Fibroblast of pulmonary artery (primary cell): ENCODE results near the gene ARFGAP3.

Source experiments
- DNase-seq: peaks from one replicate; pipeline ENCODE4 v3.0.0-alpha.2; 2010; ENCODE audit warnings: low read depth
- H3K4me3 ChIP-seq: replicated peaks from 2 replicates; pipeline ENCODE4 v1.5.1; 2011; ENCODE audit warnings: low read depth, mild to moderate bottlenecking, control low read depth, low read length, moderate library complexity
- TF ChIP-seq, protein P1 (sequence below): IDR thresholded peaks from 2 replicates; pipeline ENCODE4 v1.5.1; 2011; ENCODE audit warnings: mild to moderate bottlenecking, control low read depth, low read length, inconsistent platforms; ENCODE audit errors: missing control alignments

Gene ARFGAP3

GRCh38 chr22:42842658-42843370, 14.3 kb downstream of the ARFGAP3 start:
- no peak overlapping the region for H3K4me3 ChIP-seq
- TF ChIP-seq, protein P1, sequence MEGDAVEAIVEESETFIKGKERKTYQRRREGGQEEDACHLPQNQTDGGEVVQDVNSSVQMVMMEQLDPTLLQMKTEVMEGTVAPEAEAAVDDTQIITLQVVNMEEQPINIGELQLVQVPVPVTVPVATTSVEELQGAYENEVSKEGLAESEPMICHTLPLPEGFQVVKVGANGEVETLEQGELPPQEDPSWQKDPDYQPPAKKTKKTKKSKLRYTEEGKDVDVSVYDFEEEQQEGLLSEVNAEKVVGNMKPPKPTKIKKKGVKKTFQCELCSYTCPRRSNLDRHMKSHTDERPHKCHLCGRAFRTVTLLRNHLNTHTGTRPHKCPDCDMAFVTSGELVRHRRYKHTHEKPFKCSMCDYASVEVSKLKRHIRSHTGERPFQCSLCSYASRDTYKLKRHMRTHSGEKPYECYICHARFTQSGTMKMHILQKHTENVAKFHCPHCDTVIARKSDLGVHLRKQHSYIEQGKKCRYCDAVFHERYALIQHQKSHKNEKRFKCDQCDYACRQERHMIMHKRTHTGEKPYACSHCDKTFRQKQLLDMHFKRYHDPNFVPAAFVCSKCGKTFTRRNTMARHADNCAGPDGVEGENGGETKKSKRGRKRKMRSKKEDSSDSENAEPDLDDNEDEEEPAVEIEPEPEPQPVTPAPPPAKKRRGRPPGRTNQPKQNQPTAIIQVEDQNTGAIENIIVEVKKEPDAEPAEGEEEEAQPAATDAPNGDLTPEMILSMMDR, result no peak
- no peak for DNase-seq

- TF ChIP-seq, protein P1, result no peak
- H3K4me3 ChIP-seq, result no peak overlapping the region
- DNase-seq, result no peak
Observed at GRCh38 chr22:42841444-42841843, 15.6 kb downstream of the ARFGAP3 start.

DNA sequence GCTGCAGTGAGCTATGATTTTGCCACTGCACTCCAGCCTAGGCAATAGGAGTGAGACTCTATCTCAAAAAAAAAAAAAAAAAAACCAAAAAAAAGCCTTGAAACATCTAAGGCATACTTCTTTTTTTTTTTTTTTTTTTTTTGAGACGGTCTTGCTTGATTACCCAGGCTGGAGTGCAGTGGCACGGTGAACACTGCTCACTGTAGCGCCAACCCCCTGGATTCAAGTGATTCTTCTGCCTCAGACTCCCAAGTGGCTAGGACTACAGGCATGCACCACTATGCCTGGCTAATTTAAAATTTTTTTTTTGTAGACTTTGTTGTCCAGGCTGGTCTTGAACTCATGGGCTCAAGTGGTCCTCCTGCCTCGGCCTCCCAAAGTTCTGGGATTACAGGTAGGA, 19.5 kb downstream of the ARFGAP3 start:
- H3K4me3 ChIP-seq, result no peak overlapping the region
- no peak for DNase-seq
- TF ChIP-seq, protein P1, result no peak

DNA sequence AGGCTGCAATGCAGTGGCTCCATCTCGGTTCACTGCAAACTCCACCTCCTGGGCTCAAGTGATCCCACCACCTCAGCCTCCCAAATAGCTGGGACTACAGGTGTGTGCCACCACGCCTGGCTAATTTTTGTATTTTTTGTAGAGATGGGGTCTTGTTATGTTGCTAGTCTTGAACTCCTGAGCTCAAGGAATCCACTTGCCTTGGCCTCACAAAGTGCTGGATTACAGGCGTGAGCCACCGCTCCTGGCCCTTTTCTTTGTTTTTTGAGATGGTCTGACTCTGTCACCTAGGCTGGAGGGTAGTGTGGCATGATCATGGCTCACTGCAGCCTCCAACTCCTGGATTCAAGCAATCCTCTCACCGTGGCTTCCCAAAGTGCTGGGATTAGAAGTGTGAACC, 21.0 kb downstream of the ARFGAP3 start:
- no peak overlapping the region for H3K4me3 ChIP-seq
- TF ChIP-seq, protein P1, result no peak
- DNase-seq, result no peak

DNA sequence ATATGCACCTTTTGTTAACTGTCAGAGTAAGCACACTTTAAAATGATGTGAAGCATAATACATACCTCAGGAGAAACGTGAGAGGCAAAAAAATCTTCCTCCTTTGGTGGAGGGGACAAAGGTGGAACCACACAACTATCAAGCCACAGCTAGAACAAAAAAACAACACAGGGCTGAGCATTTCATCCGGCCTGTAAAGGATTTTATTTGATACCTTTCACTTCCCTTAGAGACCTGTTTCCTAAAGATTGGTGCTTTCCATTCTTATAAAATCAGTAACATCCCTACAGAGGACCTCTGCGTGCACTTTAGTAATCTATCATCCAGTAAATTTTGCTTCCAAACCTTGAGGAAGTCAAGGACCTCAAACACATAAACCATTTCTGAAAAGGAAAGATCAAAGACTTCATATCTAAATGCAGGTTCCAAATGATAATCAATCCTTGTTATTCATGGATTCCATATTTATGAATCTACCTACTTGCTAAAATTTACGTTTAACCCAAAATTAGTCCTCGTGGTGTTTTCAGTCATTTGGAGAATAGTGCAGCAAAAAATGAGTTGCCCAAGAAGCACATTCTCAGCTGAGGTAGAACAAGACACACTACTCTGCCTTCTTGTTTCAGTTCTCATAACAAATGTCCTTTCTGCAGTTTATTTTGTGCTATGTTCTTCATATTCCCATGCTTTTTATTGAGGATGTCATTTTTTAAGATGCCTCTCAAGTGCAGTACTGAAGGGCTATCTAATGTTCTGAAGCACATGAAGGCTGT, 22.7 kb downstream of the ARFGAP3 start:
- H3K4me3 ChIP-seq, result no peak overlapping the region
- TF ChIP-seq, protein P1, result no peak
- DNase-seq, result no peak

DNA sequence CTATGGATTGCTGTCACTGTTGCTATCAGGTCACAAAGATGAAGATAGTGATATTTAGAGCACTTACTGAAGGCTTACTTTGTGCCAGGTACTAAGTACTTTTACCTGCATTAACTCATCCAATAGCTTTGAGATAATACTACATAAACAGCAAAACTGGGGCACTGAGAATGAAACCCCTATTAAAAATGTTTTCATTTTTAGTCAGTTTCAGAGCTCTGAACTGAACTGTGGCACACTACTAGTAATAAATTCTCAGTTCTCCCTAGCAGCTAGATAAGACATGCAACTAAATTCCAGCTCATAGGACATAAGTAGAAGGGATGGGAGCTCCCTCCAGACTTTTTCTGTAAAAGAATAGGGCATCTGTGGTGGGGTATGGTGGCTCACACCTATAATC, 24.0 kb downstream of the ARFGAP3 start:
- H3K4me3 ChIP-seq, result no peak overlapping the region
- TF ChIP-seq, protein P1, result no peak
- DNase-seq, result no peak
